Measurements from ENCODE around the gene RNF212.

RNF212 gene

GRCh38 chr4:1082215-1083182, 30.9 kb downstream of the RNF212 start:
- Histone ChIP-seq H3K9ac (ENCODE audit: insufficient read length) (no peak overlapping the region), H3K27ac (no peak overlapping the region), H3K9me3 (ENCODE audit: low read depth, low read length) (no peaks in the 10 kb centered on the region), H3K36me3 (ENCODE audit: insufficient read depth, low read length) (no peaks in the 10 kb centered on the region), H3K4me3 (no peak overlapping the region)
- DNase-seq (ENCODE audit: low read depth, low spot score) = no peak
- no peak for TF ChIP-seq POLR2AphosphoS5 (IDR thresholded peaks at IDR 0.05; ENCODE audit: borderline replicate concordance, low read depth, low read length)
- TF ChIP-seq FOXP2 (optimal IDR thresholded peaks at IDR 0.05; ENCODE audit: control extremely low read depth, extremely low read length, insufficient read depth) = no peak
- TF ChIP-seq EZH2 (IDR thresholded peaks at IDR 0.05) = no peak

DNA sequence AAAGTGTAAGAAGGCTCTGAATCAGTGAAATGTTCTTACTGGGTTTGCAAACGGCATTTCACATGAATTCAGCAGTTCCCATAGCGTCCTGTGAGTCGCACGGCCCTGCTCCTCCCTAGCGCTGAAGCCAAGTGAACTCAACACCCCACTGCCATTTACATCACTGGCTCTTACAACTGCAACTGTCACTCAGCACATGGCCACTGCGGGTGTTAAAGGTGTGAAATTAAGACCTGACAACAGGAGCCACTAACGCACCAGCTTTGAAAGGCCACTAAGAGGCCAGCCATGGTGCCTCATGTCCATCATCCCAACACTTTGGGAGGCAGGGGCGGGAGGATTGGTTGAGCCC, 31.7 kb downstream of the RNF212 start:
- no peak for DNase-seq (ENCODE audit: low read depth, low spot score)
- Histone ChIP-seq H3K36me3 (ENCODE audit: insufficient read depth, low read length) (no peaks in the 10 kb centered on the region), H3K27ac (no peak overlapping the region), H3K9me3 (ENCODE audit: low read depth, low read length) (no peaks in the 10 kb centered on the region), H3K9ac (ENCODE audit: insufficient read length) (no peak overlapping the region), H3K4me3 (no peak overlapping the region)
- TF ChIP-seq EZH2 (IDR thresholded peaks at IDR 0.05) (no peak), POLR2AphosphoS5 (IDR thresholded peaks at IDR 0.05; ENCODE audit: borderline replicate concordance, low read depth, low read length) (no peak), FOXP2 (optimal IDR thresholded peaks at IDR 0.05; ENCODE audit: control extremely low read depth, extremely low read length, insufficient read depth) (no peak)

GRCh38 chr4:1080961-1081688, 32.2 kb downstream of the RNF212 start:
- H3K36me3 ChIP-seq (ENCODE audit: insufficient read depth, low read length) = no peaks in the 10 kb centered on the region
- no peak overlapping the region for H3K9ac ChIP-seq (ENCODE audit: insufficient read length)
- no peak overlapping the region for H3K27ac ChIP-seq
- H3K4me3 ChIP-seq = no peak overlapping the region
- TF ChIP-seq POLR2AphosphoS5 (IDR thresholded peaks at IDR 0.05; ENCODE audit: borderline replicate concordance, low read depth, low read length) (no peak), FOXP2 (optimal IDR thresholded peaks at IDR 0.05; ENCODE audit: control extremely low read depth, extremely low read length, insufficient read depth) (no peak), EZH2 (IDR thresholded peaks at IDR 0.05) (no peak)
- no peak for DNase-seq (ENCODE audit: low read depth, low spot score)
- H3K9me3 ChIP-seq (ENCODE audit: low read depth, low read length) = no peaks in the 10 kb centered on the region

DNA sequence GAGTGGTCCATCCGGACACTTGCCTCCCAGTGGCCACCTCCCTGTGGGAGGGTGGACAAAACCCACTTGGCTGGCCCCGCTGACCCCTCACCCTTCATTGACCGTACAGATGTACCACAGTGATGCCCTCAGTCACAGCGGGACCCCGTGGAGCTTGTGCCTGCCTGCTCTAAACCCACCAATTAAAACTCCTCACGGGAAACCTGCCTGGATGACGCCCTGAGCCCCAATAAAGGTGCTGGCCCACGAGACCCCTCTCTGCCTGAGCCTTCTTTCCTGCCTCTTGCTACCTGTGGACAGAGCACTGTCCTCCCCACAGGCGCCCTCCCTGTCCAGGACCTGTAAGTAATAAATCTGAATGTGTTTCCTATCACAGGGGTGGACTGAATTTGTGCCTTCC, 32.9 kb downstream of the RNF212 start:
- Histone ChIP-seq H3K36me3 (ENCODE audit: insufficient read depth, low read length) (no peaks in the 10 kb centered on the region), H3K27ac (no peak overlapping the region), H3K9ac (ENCODE audit: insufficient read length) (no peak overlapping the region), H3K9me3 (ENCODE audit: low read depth, low read length) (no peaks in the 10 kb centered on the region), H3K4me3 (no peak overlapping the region)
- TF ChIP-seq FOXP2 (optimal IDR thresholded peaks at IDR 0.05; ENCODE audit: control extremely low read depth, extremely low read length, insufficient read depth) (no peak), EZH2 (IDR thresholded peaks at IDR 0.05) (no peak), POLR2AphosphoS5 (IDR thresholded peaks at IDR 0.05; ENCODE audit: borderline replicate concordance, low read depth, low read length) (no peak)
- no peak for DNase-seq (ENCODE audit: low read depth, low spot score)

- H3K9ac ChIP-seq (ENCODE audit: insufficient read length) = no peak overlapping the region
- TF ChIP-seq POLR2AphosphoS5 (IDR thresholded peaks at IDR 0.05; ENCODE audit: borderline replicate concordance, low read depth, low read length) (no peak), FOXP2 (optimal IDR thresholded peaks at IDR 0.05; ENCODE audit: control extremely low read depth, extremely low read length, insufficient read depth) (no peak), EZH2 (IDR thresholded peaks at IDR 0.05) (no peak)
- no peak overlapping the region for H3K27ac ChIP-seq
- no peak for DNase-seq (ENCODE audit: low read depth, low spot score)
- H3K4me3 ChIP-seq = no peak overlapping the region
- H3K36me3 ChIP-seq (ENCODE audit: insufficient read depth, low read length) = no peaks in the 10 kb centered on the region
- no peaks in the 10 kb centered on the region for H3K9me3 ChIP-seq (ENCODE audit: low read depth, low read length)
These were observed 33.6 kb downstream of the RNF212 start for GRCh38 chr4:1079711-1080265.

GRCh38 chr4:1078490-1078889, 34.9 kb downstream of the RNF212 start:
- Histone ChIP-seq H3K27ac (no peak overlapping the region), H3K4me3 (no peak overlapping the region), H3K9me3 (ENCODE audit: low read depth, low read length) (no peaks in the 10 kb centered on the region), H3K9ac (ENCODE audit: insufficient read length) (no peak overlapping the region), H3K36me3 (ENCODE audit: insufficient read depth, low read length) (no peaks in the 10 kb centered on the region)
- TF ChIP-seq EZH2 (IDR thresholded peaks at IDR 0.05) = no peak
- TF ChIP-seq POLR2AphosphoS5 (IDR thresholded peaks at IDR 0.05; ENCODE audit: borderline replicate concordance, low read depth, low read length) = no peak
- TF ChIP-seq FOXP2 (optimal IDR thresholded peaks at IDR 0.05; ENCODE audit: control extremely low read depth, extremely low read length, insufficient read depth) = no peak
- no peak for DNase-seq (ENCODE audit: low read depth, low spot score)

DNA sequence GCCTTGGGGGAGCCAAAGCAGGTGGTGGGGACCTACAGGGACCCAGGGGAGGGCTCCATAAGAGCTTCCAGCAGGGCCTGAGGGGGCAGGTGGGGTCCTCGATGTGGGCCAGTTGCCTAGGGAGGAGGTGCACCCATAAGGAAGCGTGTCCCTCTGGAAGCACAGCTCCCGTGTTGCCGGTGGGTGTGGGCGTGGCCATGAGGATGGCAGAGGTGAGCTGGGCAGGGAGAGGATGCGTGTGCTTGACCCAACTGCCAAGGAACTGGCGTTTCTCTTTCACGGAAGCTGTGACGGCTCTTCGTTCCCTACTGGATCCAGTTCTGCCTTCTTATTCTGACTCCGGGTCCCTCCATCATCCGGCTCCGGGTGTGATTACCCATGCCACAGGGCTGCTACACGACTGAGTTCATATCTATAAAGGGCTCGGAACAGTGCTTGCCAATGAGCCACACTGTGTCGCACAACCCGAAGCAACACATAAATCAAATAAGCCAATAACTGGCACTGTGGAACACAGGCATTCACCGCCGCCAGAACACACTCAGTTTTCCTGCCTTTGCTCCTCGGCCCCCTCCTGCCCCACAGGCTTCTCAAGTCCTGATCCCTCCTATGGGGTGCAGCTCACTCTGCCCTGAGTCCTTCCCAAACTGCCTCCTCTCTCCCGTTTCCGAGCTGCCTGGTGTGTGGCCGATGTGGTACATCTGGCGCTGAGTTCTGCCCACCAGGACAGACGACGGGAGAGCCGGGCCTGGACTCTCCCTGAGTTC, 35.5 kb downstream of the RNF212 start:
- H3K27ac ChIP-seq = no peak overlapping the region
- TF ChIP-seq EZH2 (IDR thresholded peaks at IDR 0.05) (no peak), FOXP2 (optimal IDR thresholded peaks at IDR 0.05; ENCODE audit: control extremely low read depth, extremely low read length, insufficient read depth) (no peak), POLR2AphosphoS5 (IDR thresholded peaks at IDR 0.05; ENCODE audit: borderline replicate concordance, low read depth, low read length) (no peak)

More for the DNA sequence above, 35.5 kb downstream of the RNF212 start:
- H3K4me3 ChIP-seq = no peak overlapping the region
- no peaks in the 10 kb centered on the region for H3K9me3 ChIP-seq (ENCODE audit: low read depth, low read length)
- DNase-seq (ENCODE audit: low read depth, low spot score) = no peak
- H3K9ac ChIP-seq (ENCODE audit: insufficient read length) = no peak overlapping the region
- H3K36me3 ChIP-seq (ENCODE audit: insufficient read depth, low read length) = no peaks in the 10 kb centered on the region

Measured in SK-N-MC (cell line).